Measurements from ENCODE around the gene AFAP1L2. TPM values are rescaled to one million over a fixed set of nuclear protein-coding genes. Genes with fewer than 3 reads are reported as not detected.

Gene AFAP1L2
- total RNA-seq, 1 donor from 2014 or later: 4.8 TPM

- no peaks in the 10 kb centered on the region for H3K36me3 Mint-ChIP-seq
- no peak overlapping the region for H3K27ac Mint-ChIP-seq
- no peak overlapping the region for H3K4me2 ChIP-seq
- H3K9ac ChIP-seq: no peak overlapping the region
- no peak overlapping the region for H3K27ac ChIP-seq
- peaks cover 3% of the 10 kb centered on the region for H3K9me3 Mint-ChIP-seq
- H3K79me2 ChIP-seq (ENCODE audit: low read depth): no peaks in the 10 kb centered on the region
- H3K4me3 ChIP-seq: no peak overlapping the region
- DNase-seq (ENCODE audit: low spot score): no peak
- H3K4me3 Mint-ChIP-seq: no peak overlapping the region
- H3F3A ChIP-seq (ENCODE audit: low read depth): no peaks in the 10 kb centered on the region
- no peaks in the 10 kb centered on the region for H3K36me3 ChIP-seq
- H2AFZ ChIP-seq (replicated peaks): no peak overlapping the region
- H3K9me3 ChIP-seq (ENCODE audit: low read depth): no peaks in the 10 kb centered on the region
- H3K4me1 ChIP-seq: peaks cover 4% of the 10 kb centered on the region
- peaks cover 19% of the 10 kb centered on the region for H3K4me1 Mint-ChIP-seq
- TF ChIP-seq CTCF (IDR thresholded peaks at IDR 0.05) (no peak), EZH2phosphoT487 (IDR thresholded peaks at IDR 0.05) (no peak), EZH2 (IDR thresholded peaks at IDR 0.05) (no peak)
- H4K20me1 ChIP-seq (ENCODE audit: low read depth): no peaks in the 10 kb centered on the region
- H3K27me3 Mint-ChIP-seq (ENCODE audit: insufficient read depth, low read depth): peaks cover 4% of the 10 kb centered on the region
- no peaks in the 10 kb centered on the region for H3K27me3 ChIP-seq
Measured at GRCh38 chr10:114259824-114260223, 144.5 kb downstream of the AFAP1L2 start.

- no peak overlapping the region for H3K4me2 ChIP-seq
- H3K79me2 ChIP-seq (ENCODE audit: low read depth): no peaks in the 10 kb centered on the region
- Mint-ChIP-seq H3K9me3 (peaks cover 5% of the 10 kb centered on the region), H3K4me3 (no peak overlapping the region), H3K27ac (no peak overlapping the region), H3K27me3 (ENCODE audit: insufficient read depth, low read depth) (peaks cover 8% of the 10 kb centered on the region), H3K36me3 (no peaks in the 10 kb centered on the region), H3K4me1 (peaks cover 20% of the 10 kb centered on the region)
- H3K27ac ChIP-seq: no peak overlapping the region
- no peaks in the 10 kb centered on the region for H3K27me3 ChIP-seq
- H3K9me3 ChIP-seq (ENCODE audit: low read depth): no peaks in the 10 kb centered on the region
- H3K4me3 ChIP-seq: no peak overlapping the region
- no peak for TF ChIP-seq CTCF (IDR thresholded peaks at IDR 0.05)
- TF ChIP-seq EZH2 (IDR thresholded peaks at IDR 0.05): no peak
- no peak for TF ChIP-seq EZH2phosphoT487 (IDR thresholded peaks at IDR 0.05)
- H3F3A ChIP-seq (ENCODE audit: low read depth): no peaks in the 10 kb centered on the region
- no peaks in the 10 kb centered on the region for H3K36me3 ChIP-seq
- no peak for DNase-seq (ENCODE audit: low spot score)
- no peak overlapping the region for H2AFZ ChIP-seq (replicated peaks)
- H3K4me1 ChIP-seq: peaks cover 4% of the 10 kb centered on the region
- H3K9ac ChIP-seq: no peak overlapping the region
- H4K20me1 ChIP-seq (ENCODE audit: low read depth): no peaks in the 10 kb centered on the region
Measured at GRCh38 chr10:114258274-114258840, 145.9 kb downstream of the AFAP1L2 start.

GRCh38 chr10:114257498-114257897, 146.8 kb downstream of the AFAP1L2 start:
- H3K4me1 ChIP-seq: peaks cover 3% of the 10 kb centered on the region
- H3K9ac ChIP-seq: no peak overlapping the region
- no peaks in the 10 kb centered on the region for H3K27me3 ChIP-seq
- H3K9me3 Mint-ChIP-seq: peaks cover 8% of the 10 kb centered on the region
- no peak overlapping the region for H3K4me2 ChIP-seq
- no peak overlapping the region for H2AFZ ChIP-seq (replicated peaks)
- no peaks in the 10 kb centered on the region for H3K79me2 ChIP-seq (ENCODE audit: low read depth)
- no peaks in the 10 kb centered on the region for H3K36me3 Mint-ChIP-seq
- H3F3A ChIP-seq (ENCODE audit: low read depth): no peaks in the 10 kb centered on the region
- no peaks in the 10 kb centered on the region for H3K9me3 ChIP-seq (ENCODE audit: low read depth)
- H3K27me3 Mint-ChIP-seq (ENCODE audit: insufficient read depth, low read depth): peaks cover 11% of the 10 kb centered on the region
- no peak for TF ChIP-seq CTCF (IDR thresholded peaks at IDR 0.05)
- H3K4me3 Mint-ChIP-seq: no peak overlapping the region
- no peak for DNase-seq (ENCODE audit: low spot score)
- no peaks in the 10 kb centered on the region for H3K36me3 ChIP-seq
- H3K27ac ChIP-seq: no peak overlapping the region
- peaks cover 19% of the 10 kb centered on the region for H3K4me1 Mint-ChIP-seq
- H3K27ac Mint-ChIP-seq: peak overlapping the region; percentile 82
- no peak overlapping the region for H3K4me3 ChIP-seq
- H4K20me1 ChIP-seq (ENCODE audit: low read depth): no peaks in the 10 kb centered on the region

All from neural progenitor cell (in vitro differentiated cells).